Measurements from ENCODE around the gene GPHN. TPM values are rescaled to one million over a fixed set of nuclear protein-coding genes. Genes with fewer than 3 reads are reported as not detected.

GPHN gene
- total RNA-seq, 4 donors from 2014 or later = 9.1 to 21.1 (median 15.9) TPM

DNA sequence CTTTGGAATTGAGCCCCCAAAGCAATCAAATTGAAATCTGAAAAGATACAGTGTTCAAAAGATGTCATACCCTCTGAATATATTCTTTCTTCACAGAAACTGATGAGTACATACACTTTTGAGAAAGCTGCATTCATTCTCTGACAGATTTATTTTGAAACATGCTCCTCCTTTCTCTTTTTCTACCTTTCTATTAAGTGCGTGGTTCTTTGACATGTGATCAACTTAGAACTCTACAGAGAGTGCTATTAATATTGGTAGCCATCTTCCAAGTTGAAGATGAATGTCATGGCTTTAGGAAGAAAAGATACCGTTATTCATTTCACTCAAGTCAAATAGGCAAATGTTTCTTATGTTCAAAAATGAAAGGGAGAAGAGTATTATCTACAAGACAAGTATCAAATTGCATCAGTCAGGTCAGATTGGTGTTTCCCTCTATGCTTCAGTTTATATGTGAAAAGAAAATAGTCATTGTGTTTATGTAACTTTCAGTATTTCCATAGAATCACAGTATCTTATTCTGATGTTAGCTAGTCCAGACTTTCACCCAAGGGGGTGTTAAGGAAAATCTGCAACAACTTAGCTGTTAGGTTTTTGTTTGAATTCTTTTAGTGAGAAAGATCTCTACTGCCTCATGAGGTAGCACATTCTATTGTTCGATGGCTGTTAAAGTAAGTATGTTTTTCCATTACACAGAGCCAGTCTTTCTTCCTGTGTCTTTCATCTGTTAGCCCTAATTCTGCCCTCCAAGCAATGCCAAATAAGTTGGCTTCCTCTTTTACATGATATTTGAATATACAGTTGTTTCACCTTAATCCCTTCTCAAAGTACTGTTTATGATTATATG, 625.9 kb downstream of the GPHN start:
- Histone ChIP-seq H3K9me3 (no peaks in the 10 kb centered on the region), H3K36me3 (peaks cover 0 to 14% (median 0%) of the 10 kb centered on the region in 4 donors), H3K4me3 (no peak overlapping the region), H3K27me3 (no peaks in the 10 kb centered on the region), H3K4me1 (no peaks in the 10 kb centered on the region), H3K27ac (replicated peaks in 1 of 4) (no peak overlapping the region)
- no peak for DNase-seq (ENCODE audit: extremely low spot score)
- intact Hi-C loops (cut with DNase I) = no loop called here
- 72% methylated on average over 3 of the region's 3 CpGs for WGBS
- no peak for TF ChIP-seq POLR2AphosphoS5 (IDR thresholded peaks at IDR 0.05)
- TF ChIP-seq, protein P1, sequence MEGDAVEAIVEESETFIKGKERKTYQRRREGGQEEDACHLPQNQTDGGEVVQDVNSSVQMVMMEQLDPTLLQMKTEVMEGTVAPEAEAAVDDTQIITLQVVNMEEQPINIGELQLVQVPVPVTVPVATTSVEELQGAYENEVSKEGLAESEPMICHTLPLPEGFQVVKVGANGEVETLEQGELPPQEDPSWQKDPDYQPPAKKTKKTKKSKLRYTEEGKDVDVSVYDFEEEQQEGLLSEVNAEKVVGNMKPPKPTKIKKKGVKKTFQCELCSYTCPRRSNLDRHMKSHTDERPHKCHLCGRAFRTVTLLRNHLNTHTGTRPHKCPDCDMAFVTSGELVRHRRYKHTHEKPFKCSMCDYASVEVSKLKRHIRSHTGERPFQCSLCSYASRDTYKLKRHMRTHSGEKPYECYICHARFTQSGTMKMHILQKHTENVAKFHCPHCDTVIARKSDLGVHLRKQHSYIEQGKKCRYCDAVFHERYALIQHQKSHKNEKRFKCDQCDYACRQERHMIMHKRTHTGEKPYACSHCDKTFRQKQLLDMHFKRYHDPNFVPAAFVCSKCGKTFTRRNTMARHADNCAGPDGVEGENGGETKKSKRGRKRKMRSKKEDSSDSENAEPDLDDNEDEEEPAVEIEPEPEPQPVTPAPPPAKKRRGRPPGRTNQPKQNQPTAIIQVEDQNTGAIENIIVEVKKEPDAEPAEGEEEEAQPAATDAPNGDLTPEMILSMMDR (IDR thresholded peaks at IDR 0.05) = no peak
- no peak for TF ChIP-seq EP300 (IDR thresholded peaks at IDR 0.05)
- TF ChIP-seq POLR2A (IDR thresholded peaks at IDR 0.05; ENCODE audit: low read depth) = no peak

DNA sequence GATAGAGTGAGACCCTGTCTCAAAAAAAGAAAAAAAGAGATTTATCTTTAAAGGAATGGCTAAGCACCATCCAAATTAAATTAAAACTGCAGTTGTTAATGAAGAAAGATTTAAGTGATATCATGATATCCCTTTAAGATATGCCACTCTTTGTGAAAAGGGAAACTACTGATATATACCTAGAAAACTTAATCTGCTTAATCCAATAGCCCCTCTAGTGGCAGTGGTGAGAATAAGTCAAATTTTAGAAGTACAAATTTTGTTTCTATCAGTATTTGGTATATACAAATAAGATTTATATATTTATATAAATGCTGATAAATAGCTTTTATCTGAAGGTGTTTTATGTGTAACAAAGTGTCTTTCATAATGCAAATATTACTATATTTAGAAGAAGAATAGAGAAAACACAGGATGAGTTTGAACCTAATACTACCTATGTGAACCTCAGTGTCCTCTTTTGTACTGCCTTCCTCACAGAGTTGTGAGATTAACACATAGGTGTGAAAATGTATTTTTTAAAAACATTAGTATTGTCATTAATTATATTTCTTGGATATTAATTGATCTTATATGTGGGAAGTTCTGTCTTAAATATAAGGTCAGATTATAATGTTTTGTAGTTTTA, 629.9 kb downstream of the GPHN start:
- intact Hi-C loops (cut with DNase I) = no loop called here
- TF ChIP-seq EP300 (IDR thresholded peaks at IDR 0.05) (no peak), POLR2AphosphoS5 (IDR thresholded peaks at IDR 0.05) (no peak), POLR2A (IDR thresholded peaks at IDR 0.05; ENCODE audit: low read depth) (no peak)
- TF ChIP-seq, protein P1 (IDR thresholded peaks at IDR 0.05) = peak; percentile 9 to 30 (median 25)
- H3K4me1 ChIP-seq = no peaks in the 10 kb centered on the region
- H3K36me3 ChIP-seq = peaks cover 0 to 3% (median 1%) of the 10 kb centered on the region in 4 donors
- no peak overlapping the region for H3K4me3 ChIP-seq
- DNase-seq (ENCODE audit: extremely low spot score) = no peak
- no peaks in the 10 kb centered on the region for H3K9me3 ChIP-seq
- no peaks in the 10 kb centered on the region for H3K27me3 ChIP-seq
- no peak overlapping the region for H3K27ac ChIP-seq (replicated peaks in 1 of 4)

DNA sequence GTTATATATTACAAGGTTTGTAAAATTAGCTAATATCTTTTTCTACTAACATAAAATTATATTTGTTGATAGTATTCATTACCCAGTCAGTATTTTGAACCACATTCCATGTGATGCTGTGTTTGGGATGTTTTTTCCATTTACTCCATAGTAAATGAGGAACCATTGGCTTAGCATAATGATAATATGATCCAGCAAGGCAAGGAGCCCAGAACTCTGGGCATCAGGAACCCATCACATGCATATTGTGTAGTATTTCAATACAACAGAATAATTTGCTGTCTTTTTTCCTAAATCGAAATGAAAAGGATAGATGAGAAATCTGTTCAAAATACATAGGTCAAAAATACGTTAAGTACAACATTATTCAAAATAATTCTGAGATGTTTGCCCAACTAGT, 632.6 kb downstream of the GPHN start:
- Histone ChIP-seq H3K9me3 (no peaks in the 10 kb centered on the region), H3K27ac (replicated peaks in 1 of 4) (no peak overlapping the region), H3K27me3 (no peaks in the 10 kb centered on the region), H3K36me3 (peaks cover 0 to 20% (median 7%) of the 10 kb centered on the region in 4 donors), H3K4me3 (no peak overlapping the region), H3K4me1 (no peaks in the 10 kb centered on the region)
- no peak for DNase-seq (ENCODE audit: extremely low spot score)
- TF ChIP-seq EP300 (IDR thresholded peaks at IDR 0.05) = no peak
- no peak for TF ChIP-seq POLR2A (IDR thresholded peaks at IDR 0.05; ENCODE audit: low read depth)
- no peak for TF ChIP-seq POLR2AphosphoS5 (IDR thresholded peaks at IDR 0.05)
- TF ChIP-seq, protein P1 (IDR thresholded peaks at IDR 0.05) = no peak
- WGBS = 73% methylated on average over 2 of the region's 2 CpGs
- intact Hi-C loops (cut with DNase I) = no loop called here

DNA sequence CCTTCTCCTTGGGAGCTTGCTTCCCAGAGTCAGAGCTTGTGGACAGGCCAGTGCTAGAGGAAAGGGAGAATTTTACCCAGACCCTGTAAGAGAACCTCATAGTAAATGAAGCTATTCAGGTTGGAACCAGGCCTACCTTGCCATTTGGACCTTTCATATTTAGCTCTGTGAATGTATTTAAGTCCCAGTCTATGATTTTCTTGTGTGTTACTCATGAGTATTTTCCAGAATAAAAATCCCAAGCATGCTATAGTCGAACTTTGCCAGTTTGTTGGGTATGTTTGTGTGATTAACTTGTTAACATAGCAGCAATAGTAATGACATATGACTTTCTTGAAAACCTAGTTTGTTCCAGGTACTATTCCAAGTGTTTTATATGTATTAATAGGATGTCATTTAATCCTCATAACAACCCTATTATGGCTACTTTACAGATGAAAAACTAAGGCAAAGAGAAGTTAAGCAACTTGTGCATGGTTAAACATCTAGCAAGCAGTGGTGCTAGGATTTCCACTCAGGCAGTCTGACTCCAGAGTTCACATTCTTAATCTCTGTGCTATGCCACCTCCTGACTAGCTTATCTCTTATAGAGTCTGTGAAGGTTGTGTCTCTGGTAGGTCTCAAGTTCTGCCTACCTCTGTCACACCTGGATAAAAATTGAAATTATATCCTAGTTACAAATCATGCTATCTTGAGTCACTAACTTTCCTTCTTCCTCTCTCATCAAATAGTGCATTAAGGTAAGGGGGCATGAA, 633.4 kb downstream of the GPHN start:
- 48% methylated on average over 1 of the region's 1 CpG for WGBS
- intact Hi-C loops (cut with DNase I) = no loop called here

More for the DNA sequence above, 633.4 kb downstream of the GPHN start:
- Histone ChIP-seq H3K36me3 (peaks cover 0 to 20% (median 7%) of the 10 kb centered on the region in 4 donors), H3K4me1 (no peaks in the 10 kb centered on the region), H3K9me3 (no peaks in the 10 kb centered on the region), H3K4me3 (no peak overlapping the region), H3K27me3 (no peaks in the 10 kb centered on the region), H3K27ac (replicated peaks in 1 of 4) (no peak overlapping the region)
- DNase-seq (ENCODE audit: extremely low spot score) = no peak
- TF ChIP-seq POLR2AphosphoS5 (IDR thresholded peaks at IDR 0.05) (no peak), POLR2A (IDR thresholded peaks at IDR 0.05; ENCODE audit: low read depth) (no peak), EP300 (IDR thresholded peaks at IDR 0.05) (no peak)
- TF ChIP-seq, protein P1 (IDR thresholded peaks at IDR 0.05) = no peak

All from esophagus muscularis mucosa (tissue), 4 donors.